ENCODE results near the gene SFT2D3. TPM values are rescaled to one million over a fixed set of nuclear protein-coding genes. Genes with fewer than 3 reads are reported as not detected.

The SFT2D3 gene
- total RNA-seq, 1 donor = 14.8 TPM

DNA sequence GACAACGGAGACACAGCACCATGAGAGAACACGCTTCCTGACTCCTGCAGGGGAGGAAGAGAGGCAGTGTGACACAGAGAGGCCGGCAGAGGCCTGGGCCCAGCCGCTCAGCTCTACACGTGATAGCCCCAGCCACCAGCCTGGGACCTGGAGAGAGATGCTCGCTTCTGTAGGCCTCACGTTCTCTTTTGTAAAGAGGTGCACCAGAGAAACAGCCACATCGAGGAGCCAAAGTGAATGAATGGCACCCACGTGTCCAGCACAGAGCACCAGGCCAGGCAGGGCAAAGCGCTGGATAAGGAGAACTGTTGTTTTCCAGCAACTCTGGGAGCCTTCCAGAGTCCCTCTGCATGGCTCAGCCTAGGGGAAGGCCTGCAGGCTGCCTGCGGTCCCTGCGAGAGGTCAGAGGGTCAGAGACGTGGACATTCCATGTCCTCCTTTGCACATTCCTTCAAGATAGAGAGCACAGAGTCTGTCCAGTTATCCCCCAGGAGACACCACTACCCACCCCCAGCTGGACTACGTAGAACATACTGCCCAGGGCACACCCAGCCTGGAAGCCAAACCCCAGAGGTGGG lies 40.1 kb upstream of the SFT2D3 start:
- Histone ChIP-seq H3K4me3 (ENCODE audit: low read length) (no peak overlapping the region), H3K27me3 (ENCODE audit: insufficient read depth, low read length) (peaks cover 31% of the 10 kb centered on the region), H3K4me1 (ENCODE audit: insufficient read depth, low read length) (no peaks in the 10 kb centered on the region)

DNA sequence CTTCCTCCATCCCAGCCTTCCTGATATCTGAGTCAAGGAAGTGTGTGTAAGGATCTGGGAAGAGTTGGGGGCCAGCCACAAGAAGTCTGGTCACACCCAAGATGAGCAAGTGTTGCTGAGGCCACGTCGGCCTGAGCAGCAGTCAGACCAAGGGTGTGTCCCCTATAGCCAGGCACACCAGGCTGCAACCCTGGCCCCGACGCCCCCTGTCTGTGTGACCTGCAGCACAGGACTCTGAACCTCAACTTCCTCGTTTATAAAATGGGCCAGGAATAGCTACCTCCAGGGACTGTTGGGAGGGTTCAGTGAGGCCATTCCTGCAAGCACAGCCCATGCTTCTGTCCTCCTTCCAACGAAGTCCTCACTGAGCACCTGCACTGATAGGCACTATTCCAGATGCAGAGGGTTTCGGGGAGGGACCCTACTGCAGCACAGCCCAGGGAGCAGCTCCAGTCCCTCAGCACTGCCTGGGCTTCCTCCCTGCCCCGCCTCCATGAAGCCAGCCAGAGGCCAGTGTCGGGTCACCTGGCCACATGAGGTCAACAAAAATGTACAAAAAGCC lies 39.3 kb upstream of the SFT2D3 start:
- H3K4me1 ChIP-seq (ENCODE audit: insufficient read depth, low read length) = no peaks in the 10 kb centered on the region
- peaks cover 39% of the 10 kb centered on the region for H3K27me3 ChIP-seq (ENCODE audit: insufficient read depth, low read length)

More for the DNA sequence above, 40.1 kb upstream of the SFT2D3 start:
- H3K9me3 ChIP-seq (ENCODE audit: low read depth, low read length) = no peaks in the 10 kb centered on the region

DNA sequence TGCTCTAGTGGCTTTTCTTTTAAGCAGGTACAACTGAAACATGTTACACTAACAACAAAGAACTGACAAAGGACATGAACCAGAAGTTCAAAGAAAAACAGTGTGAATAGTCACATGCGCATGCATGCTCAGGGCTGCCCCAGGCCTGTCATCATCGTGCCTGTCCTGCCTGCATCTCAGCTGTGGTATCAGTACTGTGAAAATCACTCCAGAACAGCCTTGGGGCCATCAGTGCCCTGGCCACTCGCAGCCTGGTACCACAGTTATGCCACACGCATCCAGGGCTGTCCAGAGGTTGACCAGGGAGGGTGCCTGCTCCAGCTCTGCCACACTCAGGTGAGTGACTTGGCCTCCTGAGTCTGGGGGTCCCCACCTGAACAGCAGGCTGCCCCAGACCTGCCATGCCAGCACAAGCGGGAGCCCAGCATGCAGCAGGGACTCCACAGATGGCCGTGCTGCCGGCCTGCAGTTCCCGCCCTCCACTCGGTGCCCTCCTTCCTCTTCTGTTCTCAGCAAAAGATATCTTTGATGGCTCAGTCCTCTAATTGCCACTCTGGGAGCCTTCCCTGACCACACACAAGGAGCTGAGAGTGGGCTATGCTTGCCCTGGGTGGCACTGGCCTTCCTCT lies 38.2 kb upstream of the SFT2D3 start:
- H3K4me3 ChIP-seq (ENCODE audit: low read length) = no peak overlapping the region
- no peaks in the 10 kb centered on the region for H3K4me1 ChIP-seq (ENCODE audit: insufficient read depth, low read length)
- no peaks in the 10 kb centered on the region for H3K9me3 ChIP-seq (ENCODE audit: low read depth, low read length)
- peaks cover 47% of the 10 kb centered on the region for H3K27me3 ChIP-seq (ENCODE audit: insufficient read depth, low read length)

More for the DNA sequence above, 39.3 kb upstream of the SFT2D3 start:
- no peaks in the 10 kb centered on the region for H3K9me3 ChIP-seq (ENCODE audit: low read depth, low read length)
- H3K4me3 ChIP-seq (ENCODE audit: low read length) = no peak overlapping the region

DNA sequence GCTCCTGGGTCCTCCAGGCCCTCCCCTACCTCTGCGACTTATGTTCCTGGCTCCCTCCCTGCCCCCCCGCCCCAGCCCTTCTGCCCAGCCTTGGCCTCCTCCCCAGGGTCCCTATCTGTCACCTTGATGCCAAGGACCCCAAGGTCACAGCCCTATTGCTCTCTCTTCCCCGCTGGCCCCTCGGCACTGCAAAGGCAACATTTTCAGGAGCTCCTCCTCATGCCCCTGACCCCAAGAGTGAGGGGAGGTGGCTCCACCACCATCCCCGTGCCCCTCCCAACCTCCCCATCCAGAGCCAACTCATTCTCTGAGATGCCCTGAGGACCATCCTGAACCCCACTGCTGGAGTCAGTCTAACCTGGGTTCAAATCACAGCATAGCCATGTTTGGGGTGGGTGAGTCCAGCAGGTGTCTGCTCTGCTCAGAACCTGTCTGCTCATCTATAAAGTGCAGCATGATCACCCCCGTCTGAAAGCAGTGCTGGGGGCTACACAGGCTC lies 37.7 kb upstream of the SFT2D3 start:
- peaks cover 47% of the 10 kb centered on the region for H3K27me3 ChIP-seq (ENCODE audit: insufficient read depth, low read length)
- H3K4me3 ChIP-seq (ENCODE audit: low read length) = no peak overlapping the region
- H3K4me1 ChIP-seq (ENCODE audit: insufficient read depth, low read length) = no peaks in the 10 kb centered on the region
- H3K9me3 ChIP-seq (ENCODE audit: low read depth, low read length) = no peaks in the 10 kb centered on the region

DNA sequence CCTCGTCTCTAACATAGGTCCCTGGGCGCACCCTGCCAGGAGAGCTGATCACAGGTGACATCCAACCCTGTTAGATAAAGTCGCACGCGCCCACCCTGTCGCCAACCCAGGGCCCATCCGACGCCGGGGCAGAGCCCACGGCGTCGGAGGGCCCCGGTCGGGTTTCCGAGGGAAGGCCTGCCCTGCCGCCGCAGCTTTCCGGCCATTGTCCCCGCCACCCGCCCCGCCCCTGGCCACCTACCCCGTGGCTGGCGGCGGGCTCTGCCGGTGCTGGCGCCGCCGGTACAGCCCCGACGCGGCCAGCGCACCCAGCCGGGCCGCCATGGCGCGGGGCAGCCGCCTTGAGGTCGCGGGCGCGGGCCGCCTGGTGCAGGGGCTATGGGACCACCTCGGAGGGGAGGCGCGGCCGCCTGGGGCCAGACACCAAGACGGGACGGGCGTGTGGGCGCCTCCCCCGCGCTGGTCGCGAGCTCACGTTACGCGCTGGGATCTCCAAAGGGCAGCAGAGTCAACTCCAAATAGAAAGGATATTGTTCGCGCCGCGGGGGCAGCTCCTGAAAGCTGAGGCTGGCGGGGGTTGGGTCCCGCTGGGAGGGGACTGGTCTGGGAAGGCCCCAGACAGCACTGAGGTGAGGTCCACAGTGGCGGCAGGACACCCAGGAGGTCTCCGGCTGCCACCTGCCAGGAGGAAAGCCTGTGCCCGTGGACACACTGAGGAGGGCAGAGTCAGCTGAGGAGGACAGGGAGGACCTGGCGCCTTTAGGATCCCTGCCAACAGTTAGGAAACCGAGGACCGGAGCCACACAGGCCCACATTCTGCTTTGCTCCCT lies 37.0 kb upstream of the SFT2D3 start:
- H3K27me3 ChIP-seq (ENCODE audit: insufficient read depth, low read length) = peaks cover 51% of the 10 kb centered on the region
- no peaks in the 10 kb centered on the region for H3K9me3 ChIP-seq (ENCODE audit: low read depth, low read length)
- H3K4me3 ChIP-seq (ENCODE audit: low read length) = no peak overlapping the region
- no peaks in the 10 kb centered on the region for H3K4me1 ChIP-seq (ENCODE audit: insufficient read depth, low read length)

DNA sequence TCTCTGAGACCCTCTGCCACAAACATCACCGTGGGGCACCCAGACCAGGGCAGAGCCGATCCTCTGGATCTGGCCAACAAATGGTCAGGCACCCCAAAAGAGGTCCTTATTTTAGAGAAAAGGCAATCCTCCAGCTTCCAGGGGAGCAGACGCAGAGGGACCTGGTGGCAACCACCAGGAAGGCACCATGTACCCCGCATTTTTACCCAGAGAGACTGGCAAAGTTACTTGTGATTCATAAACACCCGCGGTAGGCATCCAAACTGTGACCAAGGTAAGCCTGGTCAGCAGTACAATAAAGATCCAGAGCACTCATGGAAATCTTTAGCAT lies 36.4 kb upstream of the SFT2D3 start:
- peaks cover 52% of the 10 kb centered on the region for H3K27me3 ChIP-seq (ENCODE audit: insufficient read depth, low read length)
- no peak overlapping the region for H3K4me3 ChIP-seq (ENCODE audit: low read length)
- no peaks in the 10 kb centered on the region for H3K9me3 ChIP-seq (ENCODE audit: low read depth, low read length)

DNA sequence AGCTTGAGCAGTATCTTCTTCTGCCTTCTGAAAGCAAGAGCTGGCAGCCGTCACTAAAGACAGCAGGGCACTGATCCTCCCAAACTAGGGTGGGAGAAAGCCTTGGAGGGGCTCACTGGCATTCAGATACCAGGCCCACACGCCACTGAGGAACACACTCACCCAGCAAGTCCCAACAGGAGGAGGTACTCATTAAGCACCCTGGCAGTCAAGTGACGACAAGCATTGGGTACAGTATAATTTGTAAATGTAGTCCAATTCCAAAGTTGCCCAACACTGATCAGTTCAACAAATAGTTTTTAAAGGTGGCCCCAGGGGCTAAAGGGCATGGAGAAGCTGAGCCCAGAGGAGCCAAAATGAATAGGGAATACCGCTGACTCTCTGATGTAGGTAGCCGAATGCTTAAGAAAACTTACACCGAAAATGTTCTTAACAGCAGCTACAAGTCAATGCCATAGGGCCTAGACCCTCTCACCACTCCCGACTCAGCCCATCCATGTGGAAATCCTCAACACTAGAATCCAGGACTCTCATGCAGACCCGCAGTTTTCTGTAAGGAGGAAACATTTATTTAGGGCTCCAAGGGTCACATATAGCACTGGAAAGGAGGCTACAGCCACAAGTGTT lies 35.9 kb upstream of the SFT2D3 start:
- Histone ChIP-seq H3K27me3 (ENCODE audit: insufficient read depth, low read length) (peaks cover 54% of the 10 kb centered on the region), H3K9me3 (ENCODE audit: low read depth, low read length) (no peaks in the 10 kb centered on the region), H3K4me1 (ENCODE audit: insufficient read depth, low read length) (no peaks in the 10 kb centered on the region), H3K4me3 (ENCODE audit: low read length) (no peak overlapping the region)

More for the DNA sequence above, 36.4 kb upstream of the SFT2D3 start:
- no peaks in the 10 kb centered on the region for H3K4me1 ChIP-seq (ENCODE audit: insufficient read depth, low read length)

DNA sequence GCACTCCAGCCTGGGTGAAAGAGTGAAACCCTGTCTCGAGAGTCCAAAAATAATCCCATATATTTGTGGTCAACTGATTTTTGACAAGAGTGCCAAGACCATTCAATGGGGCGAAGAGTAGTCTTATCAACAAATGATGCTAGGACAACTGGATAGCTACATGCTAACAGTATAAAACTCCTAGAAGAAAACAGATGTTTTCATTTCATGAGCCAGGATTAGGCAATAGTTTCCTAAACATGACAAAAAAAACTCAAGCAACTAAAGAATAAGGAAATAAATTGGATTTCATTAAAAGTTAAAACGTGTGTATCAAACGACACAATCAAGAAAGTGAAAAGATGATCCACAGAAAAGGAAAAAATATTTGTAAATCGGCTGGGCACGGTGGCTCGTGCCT lies 32.2 kb upstream of the SFT2D3 start:
- H3K9me3 ChIP-seq (ENCODE audit: low read depth, low read length) = no peaks in the 10 kb centered on the region
- no peak overlapping the region for H3K4me3 ChIP-seq (ENCODE audit: low read length)
- H3K27me3 ChIP-seq (ENCODE audit: insufficient read depth, low read length) = peaks cover 51% of the 10 kb centered on the region
- no peaks in the 10 kb centered on the region for H3K4me1 ChIP-seq (ENCODE audit: insufficient read depth, low read length)

DNA sequence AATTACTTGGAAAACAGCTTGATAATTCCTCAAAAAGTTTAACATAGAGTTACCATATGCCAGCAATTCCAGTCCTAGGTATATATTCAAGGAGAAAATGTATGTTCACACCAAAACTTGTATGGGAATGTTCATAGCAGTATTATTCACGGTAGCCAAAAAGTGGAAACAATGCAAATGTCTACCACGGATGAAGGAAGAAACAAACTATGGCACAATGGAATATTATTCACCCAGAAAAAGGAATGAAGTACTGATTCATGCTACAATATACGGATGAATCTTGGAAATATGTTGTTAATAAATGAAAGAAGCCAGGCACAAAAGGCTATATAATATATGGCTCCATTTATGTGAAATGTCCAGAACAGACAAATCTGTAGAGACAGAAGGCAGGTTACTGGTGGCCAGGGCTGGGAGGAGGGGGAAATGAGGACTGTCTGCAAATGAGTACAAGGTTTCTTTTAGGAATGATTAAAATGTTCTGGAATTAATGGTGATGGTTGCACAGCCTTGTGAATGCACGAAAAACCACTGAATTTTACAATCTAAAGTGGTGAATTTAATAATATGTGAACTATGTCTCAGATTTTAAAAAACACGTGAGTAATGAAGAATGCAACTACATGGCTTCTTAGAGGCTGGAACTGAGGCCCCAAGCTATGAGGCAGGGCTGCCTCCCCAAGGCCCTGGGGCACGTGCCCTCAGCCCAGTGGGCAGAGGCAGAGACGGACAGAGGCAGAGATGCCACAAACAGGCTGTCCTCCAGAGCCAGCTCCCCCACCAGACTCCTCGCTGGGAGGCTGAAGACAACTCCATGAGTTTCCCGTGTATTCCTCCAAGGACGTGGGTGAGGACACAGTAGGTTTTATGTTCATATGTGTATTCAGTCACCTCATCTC lies 31.0 kb upstream of the SFT2D3 start:
- no peaks in the 10 kb centered on the region for H3K9me3 ChIP-seq (ENCODE audit: low read depth, low read length)
- H3K4me3 ChIP-seq (ENCODE audit: low read length) = no peak overlapping the region
- peaks cover 48% of the 10 kb centered on the region for H3K27me3 ChIP-seq (ENCODE audit: insufficient read depth, low read length)
- peaks cover 4% of the 10 kb centered on the region for H3K4me1 ChIP-seq (ENCODE audit: insufficient read depth, low read length)

DNA sequence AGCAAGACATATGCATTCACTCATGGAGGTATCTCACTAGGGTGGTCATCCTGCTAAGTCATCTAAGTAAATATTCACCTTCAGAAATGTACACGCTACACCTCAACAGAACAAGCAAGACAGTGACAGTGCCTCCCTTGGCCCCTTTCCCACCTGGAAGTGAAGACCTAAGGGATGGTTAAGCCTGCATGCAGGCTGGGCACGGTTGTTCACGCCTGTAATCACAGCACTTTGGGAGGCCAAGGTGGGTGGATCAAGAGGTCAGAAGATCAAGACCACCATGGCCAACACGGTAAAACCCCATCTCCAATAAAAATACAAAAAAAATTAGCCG lies 30.4 kb upstream of the SFT2D3 start:
- Histone ChIP-seq H3K27me3 (ENCODE audit: insufficient read depth, low read length) (peaks cover 46% of the 10 kb centered on the region), H3K9me3 (ENCODE audit: low read depth, low read length) (no peaks in the 10 kb centered on the region), H3K4me3 (ENCODE audit: low read length) (no peak overlapping the region), H3K4me1 (ENCODE audit: insufficient read depth, low read length) (peaks cover 9% of the 10 kb centered on the region)

DNA sequence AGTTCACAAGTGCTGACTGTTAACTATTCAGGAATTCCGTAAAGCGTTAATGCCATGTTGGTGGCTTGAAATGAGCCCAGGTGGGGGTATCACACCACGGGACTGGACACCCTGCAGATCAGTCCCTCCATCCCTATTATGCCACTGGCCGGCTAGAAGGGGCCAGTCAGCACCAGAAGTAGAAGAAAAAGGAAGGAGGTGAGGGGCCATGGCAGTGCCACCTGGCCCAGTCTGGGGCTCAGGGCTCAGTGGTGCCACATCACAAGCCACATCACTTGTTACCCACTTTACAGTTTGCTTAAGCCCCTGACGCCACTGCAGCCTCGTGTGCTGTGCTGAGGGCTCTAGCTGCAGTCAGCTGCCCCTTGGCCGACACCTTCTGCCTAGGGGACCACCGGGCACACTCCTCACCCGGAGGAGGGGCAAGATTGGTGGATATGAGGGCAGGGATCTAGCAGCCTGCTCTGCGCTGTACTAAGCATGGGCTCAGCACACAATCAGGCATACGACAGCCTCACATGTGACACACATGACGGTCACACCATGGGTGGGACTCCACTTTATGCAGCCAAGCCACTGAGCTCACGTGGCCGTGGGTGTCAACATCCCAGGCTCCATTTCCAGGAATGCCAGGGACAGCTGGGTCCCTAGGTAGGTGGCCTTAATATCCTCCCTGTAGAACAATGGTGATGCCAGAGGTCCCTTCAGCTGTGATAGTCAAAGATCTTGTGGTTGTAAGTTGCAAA lies 29.6 kb upstream of the SFT2D3 start:
- Histone ChIP-seq H3K27me3 (ENCODE audit: insufficient read depth, low read length) (peaks cover 45% of the 10 kb centered on the region), H3K4me1 (ENCODE audit: insufficient read depth, low read length) (peaks cover 9% of the 10 kb centered on the region), H3K9me3 (ENCODE audit: low read depth, low read length) (no peaks in the 10 kb centered on the region), H3K4me3 (ENCODE audit: low read length) (no peak overlapping the region)

DNA sequence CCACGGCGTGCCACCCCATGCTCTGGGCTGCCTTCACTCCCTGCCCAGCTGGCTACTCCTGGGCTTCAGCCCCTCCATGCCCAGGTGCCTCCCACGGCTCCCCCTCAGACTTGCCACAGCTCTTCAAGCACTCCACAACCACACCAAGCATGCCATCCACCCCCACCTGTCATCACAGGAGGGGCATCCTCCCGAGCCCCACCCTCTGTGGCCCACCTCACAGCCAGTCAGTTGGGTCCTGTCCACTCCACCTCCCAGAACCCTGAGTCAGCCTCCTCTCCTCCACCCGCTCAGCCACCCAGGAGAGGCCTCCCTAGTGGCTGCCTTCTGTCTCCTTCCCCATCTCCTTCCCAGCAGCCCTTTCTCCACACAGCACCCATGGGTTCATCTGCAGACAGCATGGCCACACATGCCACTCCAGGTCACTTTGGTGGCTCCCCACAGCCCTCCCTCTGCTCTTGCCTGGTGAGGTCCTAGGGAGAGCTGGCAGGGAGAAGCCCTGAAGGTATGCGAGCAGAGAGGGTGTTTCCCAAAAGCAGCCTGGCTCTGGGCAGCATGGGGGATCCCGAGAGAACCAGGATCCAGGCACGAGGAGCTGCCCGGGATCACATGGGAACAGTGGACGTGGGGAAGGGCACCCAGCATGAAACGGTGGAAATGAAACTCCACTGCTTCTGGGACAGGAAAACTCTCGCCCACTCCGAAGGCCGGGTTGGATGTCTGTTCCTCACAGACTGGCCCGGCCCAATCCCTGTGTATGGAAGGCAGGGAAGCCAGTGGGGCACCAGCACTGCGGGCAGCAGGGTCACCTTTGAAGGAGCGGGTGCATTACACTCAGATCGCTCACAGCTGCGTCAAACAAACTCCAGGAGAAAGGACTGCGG lies 28.7 kb upstream of the SFT2D3 start:
- no peak overlapping the region for H3K4me3 ChIP-seq (ENCODE audit: low read length)

More for the DNA sequence above, 28.7 kb upstream of the SFT2D3 start:
- H3K9me3 ChIP-seq (ENCODE audit: low read depth, low read length) = no peaks in the 10 kb centered on the region
- H3K27me3 ChIP-seq (ENCODE audit: insufficient read depth, low read length) = peaks cover 41% of the 10 kb centered on the region
- H3K4me1 ChIP-seq (ENCODE audit: insufficient read depth, low read length) = peaks cover 9% of the 10 kb centered on the region

All from mononuclear cell (primary cell).